Vagina (tissue), 2 donors: ENCODE measurements around the gene AP4E1. TPM values are rescaled to one million over a fixed set of nuclear protein-coding genes. Genes with fewer than 3 reads are reported as not detected.

Experiments used
- DNase-seq, 2 donors: peaks; one replicate each; pipeline ENCODE4 v3.0.0-alpha.2; 2017; ENCODE audit errors: extremely low spot score in 2 of 2
- H3K27ac ChIP-seq: fragments of 200-600 bp; sonication (generic); one replicate; pipeline ENCODE4 v1.5.1; 2019
- H3K27me3 ChIP-seq: fragments of 200-600 bp; sonication (generic); one replicate; pipeline ENCODE4 v1.5.1; 2019
- H3K36me3 ChIP-seq, 2 donors: fragments of 200-600 bp; sonication (generic); one replicate each; pipeline ENCODE4 v1.5.1; 2017 to 2019
- H3K4me1 ChIP-seq: fragments of 200-600 bp; sonication (generic); one replicate; pipeline ENCODE4 v1.5.1; 2019
- H3K4me3 ChIP-seq, 2 donors: fragments of 200-600 bp; sonication (generic); 1 replicate in 1 of 2; 2 replicates in 1 of 2; pipeline ENCODE4 v1.5.1; 2016 to 2019
- H3K9me3 ChIP-seq: fragments of 200-600 bp; sonication (generic); one replicate; pipeline ENCODE4 v1.5.1; 2019
- CTCF ChIP-seq, 3 experiments: fragments of 450-650 bp in 2 of 3; fragments of 200-600 bp in 1 of 3; sonication (generic) in 1 of 3; IDR thresholded peaks; one replicate each; pipeline ENCODE4 v1.5.1; 2017 to 2019; ENCODE audit warnings: antibody characterized with exemption in 3 of 3, mild to moderate bottlenecking in 2 of 3, moderate library complexity in 2 of 3
- POLR2A ChIP-seq, 2 donors: fragments of 450-650 bp; IDR thresholded peaks; one replicate each; pipeline ENCODE4 v1.6.1; 2017; ENCODE audit warnings: antibody characterized with exemption in 2 of 2, mild to moderate bottlenecking in 2 of 2, moderate library complexity in 2 of 2
- POLR2AphosphoS5 ChIP-seq, 2 donors: sonication (generic); formaldehyde crosslinking; IDR thresholded peaks; one replicate each; pipeline ENCODE4 v1.9.0; 2017; ENCODE audit warnings: antibody characterized with exemption in 2 of 2, mild to moderate bottlenecking in 2 of 2, low read depth in 1 of 2; ENCODE audit not compliant: insufficient read depth in 1 of 2
- intact Hi-C: fragments of 100-400 bp; cut with DNase I; formaldehyde crosslinking; loops from one replicate; pipeline ENCODE4 v1.15.1; 2023
- total RNA-seq: library from RNA; depleted of rRNA; stranded (reverse); fragments of >200 nt; gene quantifications from one replicate; pipeline ENCODE4 v1.2.3, GENCODE V29; 2016

The AP4E1 gene
- total RNA-seq, 1 donor from 2014 or later = 7.4 TPM

- intact Hi-C loops = no loop called here
- Histone ChIP-seq H3K4me3 (no peak overlapping the region), H3K36me3 (peaks cover 0 to 52% of the 10 kb centered on the region in 2 donors), H3K4me1 (no peaks in the 10 kb centered on the region), H3K9me3 (peaks cover 18% of the 10 kb centered on the region), H3K27ac (no peak overlapping the region), H3K27me3 (no peaks in the 10 kb centered on the region)
- no peak for DNase-seq
- TF ChIP-seq POLR2AphosphoS5 (IDR thresholded peaks at IDR 0.05; ENCODE audit: insufficient read depth in 1 of 2, low read depth in 1 of 2) = no peak
- no peak for TF ChIP-seq CTCF (IDR thresholded peaks at IDR 0.05)
- TF ChIP-seq POLR2A (IDR thresholded peaks at IDR 0.05) = no peak
These were observed 63.1 kb downstream of the AP4E1 start for GRCh38 chr15:50971542-50971941.

- TF ChIP-seq POLR2AphosphoS5 (IDR thresholded peaks at IDR 0.05; ENCODE audit: insufficient read depth in 1 of 2, low read depth in 1 of 2) (no peak), POLR2A (IDR thresholded peaks at IDR 0.05) (no peak), CTCF (IDR thresholded peaks at IDR 0.05) (no peak)
- no peak for DNase-seq
- H3K27me3 ChIP-seq = no peaks in the 10 kb centered on the region
- intact Hi-C loops = no loop called here
- peaks cover 0 to 44% of the 10 kb centered on the region in 2 donors for H3K36me3 ChIP-seq
- H3K4me1 ChIP-seq = no peaks in the 10 kb centered on the region
- H3K27ac ChIP-seq = no peak overlapping the region
- no peak overlapping the region for H3K4me3 ChIP-seq
- peaks cover 18% of the 10 kb centered on the region for H3K9me3 ChIP-seq
These were observed 65.1 kb downstream of the AP4E1 start for GRCh38 chr15:50973605-50974004.

GRCh38 chr15:50977162-50977561, 68.7 kb downstream of the AP4E1 start:
- H3K4me3 ChIP-seq = no peak overlapping the region
- intact Hi-C loops = no loop called here
- peaks cover 0 to 27% of the 10 kb centered on the region in 2 donors for H3K36me3 ChIP-seq
- TF ChIP-seq CTCF (IDR thresholded peaks at IDR 0.05) (no peak), POLR2A (IDR thresholded peaks at IDR 0.05) (no peak), POLR2AphosphoS5 (IDR thresholded peaks at IDR 0.05; ENCODE audit: insufficient read depth in 1 of 2, low read depth in 1 of 2) (no peak)
- H3K9me3 ChIP-seq = no peaks in the 10 kb centered on the region
- peaks cover 6% of the 10 kb centered on the region for H3K4me1 ChIP-seq
- DNase-seq = no peak
- no peak overlapping the region for H3K27ac ChIP-seq
- no peaks in the 10 kb centered on the region for H3K27me3 ChIP-seq

GRCh38 chr15:50978580-50978979, 70.1 kb downstream of the AP4E1 start:
- intact Hi-C loops = no loop called here
- Histone ChIP-seq H3K4me1 (peaks cover 6% of the 10 kb centered on the region), H3K4me3 (no peak overlapping the region), H3K9me3 (no peaks in the 10 kb centered on the region), H3K36me3 (peaks cover 0 to 20% of the 10 kb centered on the region in 2 donors), H3K27me3 (no peaks in the 10 kb centered on the region), H3K27ac (no peak overlapping the region)
- no peak for TF ChIP-seq POLR2A (IDR thresholded peaks at IDR 0.05)
- no peak for TF ChIP-seq CTCF (IDR thresholded peaks at IDR 0.05)
- no peak for TF ChIP-seq POLR2AphosphoS5 (IDR thresholded peaks at IDR 0.05; ENCODE audit: insufficient read depth in 1 of 2, low read depth in 1 of 2)
- DNase-seq = no peak

GRCh38 chr15:50979041-50979440, 70.6 kb downstream of the AP4E1 start:
- intact Hi-C loops = no loop called here
- TF ChIP-seq POLR2A (IDR thresholded peaks at IDR 0.05) = no peak
- TF ChIP-seq CTCF (IDR thresholded peaks at IDR 0.05) = no peak
- TF ChIP-seq POLR2AphosphoS5 (IDR thresholded peaks at IDR 0.05; ENCODE audit: insufficient read depth in 1 of 2, low read depth in 1 of 2) = no peak
- Histone ChIP-seq H3K36me3 (peaks cover 0 to 17% of the 10 kb centered on the region in 2 donors), H3K4me3 (no peak overlapping the region), H3K27ac (no peak overlapping the region), H3K4me1 (peaks cover 6% of the 10 kb centered on the region), H3K27me3 (no peaks in the 10 kb centered on the region), H3K9me3 (no peaks in the 10 kb centered on the region)
- DNase-seq = no peak
